G401 (cell line): Measurements from ENCODE around the gene PRDX1. TPM values are rescaled to one million over a fixed set of nuclear protein-coding genes. Genes with fewer than 3 reads are reported as not detected.
"Not testable (repeated sequence)": the region's sequence is repeated elsewhere in the genome, so short reads cannot be mapped to it uniquely, and the experiment has no call there.

Experiments used
- DNase-seq: peaks from one replicate; pipeline ENCODE4 v3.0.0-alpha.2; 2015; ENCODE audit warnings: low spot score
- in situ Hi-C: cut with HindIII; loops from 2 replicates; pipeline ENCODE4 v1.10.0; 2016; ENCODE audit warnings: low sequenced_read_pairs, mixed read lengths
- total RNA-seq: library from RNA; depleted of rRNA; stranded (reverse); fragments of >200 nt; shearing (Covaris generic); gene quantifications from 2 replicates; pipeline ENCODE4 v1.2.3, GENCODE V29; 2014

Gene PRDX1
- total RNA-seq, 1 experiment from 2014 or later: 1,347 TPM

DNA sequence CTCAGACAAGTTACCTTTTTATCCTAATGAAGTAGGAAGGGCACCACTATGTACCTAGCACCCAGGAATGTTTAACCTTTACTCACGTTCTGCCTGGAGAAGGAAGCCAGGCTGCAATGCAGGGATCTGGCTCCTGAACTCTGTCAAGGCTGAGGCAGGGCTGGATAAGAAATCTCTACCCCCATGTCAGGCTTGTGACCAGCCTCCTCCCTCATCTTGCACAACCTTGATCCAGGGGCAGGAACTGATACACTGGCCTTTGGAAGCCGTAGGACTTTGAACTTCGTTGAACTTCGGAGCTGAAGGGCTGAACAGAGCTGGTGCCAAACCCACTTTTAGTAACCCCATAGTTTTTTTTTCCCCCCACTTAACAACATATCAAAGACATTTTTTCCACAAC lies 20.9 kb upstream of the PRDX1 start:
- in situ Hi-C loops: no loop called here
- no peak for DNase-seq

DNA sequence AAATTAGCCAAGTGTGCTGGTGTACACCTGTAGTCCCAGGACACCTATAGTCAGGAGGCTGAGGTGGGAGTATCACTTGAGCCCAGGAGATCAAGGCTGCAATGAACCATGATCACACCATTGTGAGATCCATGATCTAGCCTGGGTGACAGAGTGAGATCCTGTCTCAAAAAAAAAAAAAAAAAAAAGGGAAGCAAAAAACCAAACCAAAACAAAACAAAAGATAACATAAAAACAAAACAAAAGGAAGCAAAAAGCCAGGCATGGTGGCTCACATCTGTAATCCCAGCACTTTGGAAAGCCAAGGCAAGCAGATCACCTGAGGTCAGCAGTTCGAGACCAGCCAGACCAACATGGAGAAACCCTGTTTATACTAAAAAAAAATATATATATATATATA lies 19.5 kb upstream of the PRDX1 start:
- in situ Hi-C loops: no loop called here
- no peak for DNase-seq

DNA sequence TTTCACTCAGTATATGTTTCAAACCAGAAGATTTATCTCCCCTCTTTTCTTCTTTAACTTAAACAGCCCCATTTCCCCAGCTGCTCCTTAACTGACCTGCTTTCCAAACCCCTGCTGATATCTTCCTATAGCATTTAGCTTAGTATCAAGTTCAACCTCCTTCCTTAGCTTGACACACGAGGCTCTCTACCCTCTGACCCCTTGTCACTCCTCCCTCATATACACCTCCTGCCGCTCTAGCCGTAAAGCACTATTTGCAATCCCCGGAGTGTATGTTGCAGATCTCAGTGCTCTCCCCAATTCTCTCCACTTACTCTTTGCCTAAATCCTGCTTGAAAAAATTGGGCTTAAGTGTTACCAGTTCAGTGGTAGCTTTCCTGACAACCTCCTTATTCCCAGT lies 15.2 kb upstream of the PRDX1 start:
- no peak for DNase-seq
- in situ Hi-C loops: no loop called here

GRCh38 chr1:45535988-45536766 lies 14.5 kb upstream of the PRDX1 start:
- DNase-seq: no peak
- in situ Hi-C loops: no loop called here

GRCh38 chr1:45531873-45532272 lies 10.2 kb upstream of the PRDX1 start:
- no peak for DNase-seq
- in situ Hi-C loops: no loop called here

DNA sequence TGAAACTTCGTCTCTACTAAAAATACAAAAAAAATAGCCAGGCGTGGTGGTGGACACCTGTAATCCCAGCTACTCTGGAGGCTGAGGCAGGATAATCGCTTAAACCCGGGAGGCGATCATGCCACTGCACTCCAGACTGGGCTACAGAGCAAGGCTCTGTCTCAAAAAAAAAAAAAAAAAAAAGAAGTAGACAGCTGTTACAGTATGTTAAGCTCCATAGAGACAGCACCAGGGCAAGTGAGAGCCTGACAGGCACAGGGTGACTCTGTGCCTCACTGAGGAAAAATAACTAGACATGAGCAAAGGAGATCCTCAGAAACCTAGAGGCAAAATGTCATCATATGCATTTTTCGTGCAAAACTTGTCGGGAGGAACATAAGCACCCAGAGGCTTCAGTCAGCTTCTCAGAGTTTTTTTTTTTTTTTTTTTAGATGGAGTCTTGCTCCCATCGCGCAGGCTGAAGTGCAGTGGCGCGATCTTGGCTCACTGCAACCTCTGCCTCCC lies 9.0 kb upstream of the PRDX1 start:
- no peak for DNase-seq
- in situ Hi-C loops: no loop called here

- DNase-seq: no peak
- in situ Hi-C loops: no loop called here
These were observed 4.5 kb upstream of the PRDX1 start for GRCh38 chr1:45526135-45526644.

DNA sequence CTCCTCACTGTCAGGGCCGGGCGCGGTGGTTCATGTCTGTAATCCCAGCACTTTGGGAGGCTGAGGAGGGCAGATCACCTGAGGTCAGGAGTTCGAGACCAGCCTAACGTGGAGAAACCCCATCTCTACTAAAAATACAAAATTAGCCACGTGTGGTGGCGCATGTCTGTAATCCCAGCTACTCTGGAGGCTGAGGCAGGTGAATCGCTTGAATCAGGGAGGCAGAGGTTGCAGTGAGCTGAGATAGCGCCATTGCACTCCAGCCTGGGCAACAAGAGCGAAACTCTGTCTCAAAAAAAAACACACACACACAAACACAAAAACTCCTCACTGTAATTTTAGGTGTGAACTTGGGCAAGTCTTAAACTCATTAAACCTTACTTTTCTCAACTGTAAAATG lies 2.3 kb upstream of the PRDX1 start:
- not testable (repeated sequence) for DNase-seq
- in situ Hi-C loops: loop anchor here (25.0 kb wide), 1 partner anchor 162 kb away; no protein-coding TSS in a partner anchor

DNA sequence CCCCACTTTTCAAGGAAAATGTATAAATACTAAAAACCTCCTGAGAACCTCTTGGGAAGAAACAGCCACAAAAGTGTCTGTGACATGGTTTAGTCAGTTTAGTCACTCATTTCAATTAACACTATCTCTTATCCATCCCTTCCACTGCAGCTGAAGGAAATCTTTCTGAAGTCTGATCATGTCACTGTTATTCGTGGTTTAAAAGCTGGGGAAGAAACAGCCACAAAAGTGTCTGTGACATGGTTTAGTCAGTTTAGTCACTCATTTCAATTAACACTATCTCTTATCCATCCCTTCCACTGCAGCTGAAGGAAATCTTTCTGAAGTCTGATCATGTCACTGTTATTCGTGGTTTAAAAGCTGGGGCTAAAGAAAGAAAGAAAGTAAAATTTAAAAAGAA lies 1.8 kb upstream of the PRDX1 start:
- not testable (repeated sequence) for DNase-seq
- in situ Hi-C loops: loop anchor here (25.0 kb wide), 1 partner anchor 161 kb away; no protein-coding TSS in a partner anchor

DNA sequence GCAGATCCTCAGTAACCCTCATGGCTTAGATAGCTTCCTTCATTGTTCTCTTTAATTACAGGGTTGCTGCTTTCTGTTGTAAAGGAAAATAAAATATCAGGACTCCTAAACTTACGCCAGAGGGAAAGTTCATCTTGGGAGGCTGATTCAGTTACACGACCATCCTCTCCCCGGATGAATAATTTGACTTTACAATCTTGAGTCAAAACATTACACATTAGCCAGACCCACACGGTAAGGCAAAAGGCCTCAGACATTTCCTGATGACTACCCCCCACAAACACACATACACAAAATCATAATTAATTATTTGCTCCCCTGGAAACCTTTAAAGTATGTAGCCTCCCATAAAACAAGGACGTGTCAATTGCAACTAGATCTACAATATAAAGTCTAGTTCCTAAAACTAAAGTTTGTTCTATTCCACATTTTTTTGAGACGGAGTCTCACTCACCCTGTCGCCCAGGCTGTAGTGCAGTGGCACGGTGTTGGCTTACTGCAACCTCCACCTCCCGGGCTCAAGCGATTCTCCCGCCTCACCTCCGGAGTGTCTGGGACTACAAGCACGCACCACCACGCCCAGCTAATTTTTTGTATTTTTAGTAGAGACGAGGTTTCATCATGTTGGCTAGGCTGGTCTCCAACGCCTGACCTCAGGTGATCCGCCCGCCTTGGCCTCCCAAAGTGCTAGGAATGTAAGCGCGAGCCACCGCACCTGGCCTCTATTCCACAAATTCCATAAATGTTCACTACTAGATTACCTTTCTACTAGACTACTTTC lies 830 bp upstream of the PRDX1 start:
- DNase-seq: no peak
- in situ Hi-C loops: loop anchor here (25.0 kb wide), 1 partner anchor 160 kb away; no protein-coding TSS in a partner anchor

DNA sequence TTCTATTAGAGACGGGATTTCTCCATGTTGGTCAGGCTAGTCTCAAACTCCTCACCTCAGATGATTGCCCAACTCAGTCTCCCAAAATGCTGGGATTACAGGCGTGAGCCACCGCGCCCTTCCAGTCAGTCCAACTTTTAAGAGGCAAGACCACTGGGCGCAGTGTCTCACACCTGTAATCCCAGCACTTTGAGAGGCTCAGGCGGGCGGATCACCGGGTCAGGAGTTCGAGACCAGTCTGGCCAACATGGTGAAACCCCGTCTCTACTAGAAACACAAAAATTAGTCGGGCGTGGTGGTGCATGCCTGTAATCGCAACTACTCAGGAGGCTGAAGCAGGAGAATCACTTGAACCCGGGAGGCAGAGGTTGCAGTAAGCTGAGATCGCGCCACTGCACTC lies 1.9 kb downstream of the PRDX1 start:
- in situ Hi-C loops: loop anchor here (25.0 kb wide), 1 partner anchor 157 kb away; no protein-coding TSS in a partner anchor

DNA sequence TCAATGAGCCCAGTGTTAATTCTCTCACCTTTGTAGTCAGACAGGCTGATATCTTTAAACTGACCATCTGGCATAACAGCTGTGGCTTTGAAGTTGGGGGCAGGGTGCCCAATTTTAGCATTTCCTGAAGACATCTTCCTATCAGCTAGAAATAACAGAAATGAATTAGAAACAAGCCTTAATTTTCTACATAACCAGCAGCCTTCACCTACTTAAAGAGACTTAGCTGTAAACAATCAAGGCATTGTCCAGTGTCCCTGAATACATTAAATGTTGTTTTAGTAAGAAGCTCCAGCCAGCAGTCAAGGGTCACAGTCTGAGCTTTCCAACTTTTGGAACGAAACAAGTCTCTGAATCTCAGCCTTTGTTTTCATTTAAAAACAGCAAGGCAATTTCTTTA lies 2.8 kb downstream of the PRDX1 start:
- in situ Hi-C loops: loop anchor here (25.0 kb wide), 1 partner anchor 157 kb away; no protein-coding TSS in a partner anchor
- DNase-seq: peak; percentile 91

More for the DNA sequence above, 1.9 kb downstream of the PRDX1 start:
- DNase-seq: not testable (repeated sequence)

DNA sequence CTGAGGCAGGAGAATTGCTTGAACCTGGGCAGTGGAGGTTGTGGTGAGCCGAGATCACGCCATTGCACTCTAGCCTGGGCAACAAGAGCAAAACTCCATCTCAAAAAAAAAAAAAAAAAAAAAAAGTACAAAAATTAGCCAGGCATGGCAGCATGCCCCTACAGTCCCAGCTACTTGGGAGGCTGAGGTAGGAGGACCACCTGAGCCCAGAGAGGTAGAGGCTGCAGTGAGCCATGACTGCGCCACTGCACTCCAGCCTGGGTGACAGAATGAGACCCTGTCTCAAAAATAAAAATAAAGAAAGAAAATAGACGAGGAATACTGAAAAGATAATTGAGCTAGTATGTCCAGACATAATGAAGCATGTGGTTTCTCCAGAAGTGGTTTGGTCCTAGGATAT lies 3.3 kb downstream of the PRDX1 start:
- in situ Hi-C loops: loop anchor here (25.0 kb wide), 1 partner anchor 156 kb away; no protein-coding TSS in a partner anchor
- DNase-seq: not testable (repeated sequence)

- no peak for DNase-seq
- in situ Hi-C loops: loop anchor here (25.0 kb wide), 1 partner anchor 154 kb away; no protein-coding TSS in a partner anchor
These were observed 5.2 kb downstream of the PRDX1 start for GRCh38 chr1:45516465-45516864.

DNA sequence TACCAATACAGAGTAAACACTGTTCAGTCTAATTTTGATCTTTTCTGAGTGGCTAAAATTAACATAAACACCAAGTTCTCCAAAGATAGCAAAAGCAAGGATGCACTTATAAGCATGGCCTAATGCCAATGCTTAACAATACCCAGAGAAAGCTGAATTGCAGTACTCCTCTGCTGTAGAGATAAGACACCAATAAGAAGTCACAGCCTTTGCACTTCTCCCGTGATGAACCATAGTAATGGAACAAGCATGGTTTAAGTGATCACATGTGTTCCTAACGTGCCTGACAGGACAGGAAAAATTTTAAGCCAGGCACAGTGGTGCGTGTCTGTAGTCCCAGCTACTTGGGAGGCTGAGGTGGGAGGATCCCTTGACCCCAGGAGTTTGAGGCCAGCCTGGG lies 5.6 kb downstream of the PRDX1 start:
- in situ Hi-C loops: loop anchor here (25.0 kb wide), 1 partner anchor 154 kb away; no protein-coding TSS in a partner anchor
- DNase-seq: no peak

DNA sequence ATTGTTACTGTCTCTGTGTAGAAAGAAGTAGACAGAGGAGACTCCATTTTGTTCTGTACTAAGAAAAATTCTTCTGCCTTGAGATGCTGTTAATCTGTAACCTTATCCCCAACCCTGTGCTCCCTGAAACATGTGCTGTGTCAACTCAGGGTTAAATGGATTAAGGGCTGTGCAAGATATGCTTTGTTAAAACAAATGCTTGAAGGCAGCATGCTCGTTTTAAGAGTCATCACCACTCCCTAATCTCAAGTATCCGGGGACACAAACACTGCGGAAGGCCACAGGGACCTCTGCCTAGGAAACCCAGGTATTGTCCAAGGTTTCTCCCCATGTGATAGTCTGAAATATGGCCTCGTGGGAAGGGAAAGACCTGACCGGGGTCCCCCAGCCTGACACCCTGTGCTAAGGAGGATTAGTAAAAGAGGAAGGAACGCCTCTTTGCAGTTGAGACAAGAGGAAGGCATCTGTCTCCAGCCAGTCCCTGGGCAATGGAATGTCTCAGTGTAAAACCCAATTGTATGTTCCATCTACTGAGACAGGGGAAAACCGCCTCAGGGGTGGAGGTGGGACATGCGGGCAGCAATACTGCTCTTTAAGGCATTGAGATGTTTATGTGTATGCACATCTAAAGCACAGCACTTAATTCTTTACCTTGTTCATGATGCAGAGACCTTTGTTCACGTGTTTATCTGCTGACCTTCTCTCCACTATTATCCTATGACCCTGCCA lies 8.0 kb downstream of the PRDX1 start:
- not testable (repeated sequence) for DNase-seq
- in situ Hi-C loops: loop anchor here (25.0 kb wide), 1 partner anchor 151 kb away; no protein-coding TSS in a partner anchor

DNA sequence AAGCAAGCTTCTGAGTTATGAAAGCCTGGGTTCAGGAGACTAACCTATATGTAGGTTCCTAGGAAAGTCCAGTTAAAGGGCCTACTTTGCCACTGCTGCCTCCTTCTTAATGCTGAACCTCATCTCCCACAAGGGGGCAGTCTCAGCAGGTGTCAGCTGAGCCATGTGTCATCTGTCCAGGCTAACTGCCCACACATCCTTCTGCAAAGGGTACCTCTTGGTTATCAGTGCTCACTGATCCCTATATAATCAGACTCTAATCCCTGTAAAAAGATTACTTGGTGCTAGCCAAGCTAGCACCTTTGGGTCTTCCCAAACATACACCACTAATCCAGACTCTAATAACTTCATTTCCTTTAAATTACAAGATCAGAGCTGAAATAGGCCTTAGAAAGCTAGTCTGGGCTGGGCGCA lies 9.0 kb downstream of the PRDX1 start:
- in situ Hi-C loops: loop anchor here (25.0 kb wide), 1 partner anchor 150 kb away; no protein-coding TSS in a partner anchor
- DNase-seq: peak; percentile 77

- in situ Hi-C loops: loop anchor here (25.0 kb wide), 1 partner anchor 149 kb away; no protein-coding TSS in a partner anchor
- DNase-seq: no peak
These were observed 10.6 kb downstream of the PRDX1 start for GRCh38 chr1:45510972-45511527.
